AG04450 (cell line): Measurements from ENCODE around the gene DPP7. TPM values are rescaled to one million over a fixed set of nuclear protein-coding genes. Genes with fewer than 3 reads are reported as not detected.
"Not testable (repeated sequence)": the region's sequence is repeated elsewhere in the genome, so short reads cannot be mapped to it uniquely, and the experiment has no call there.

ENCODE experiments used
- CTCF ChIA-PET: fragments of 300-600, 350-600 bp; formaldehyde crosslinking; extraction: SDS; loops from one replicate; lab custom pipeline; 2022; ENCODE audit warnings: antibody characterized with exemption, inconsistent platforms; lab: Charles Lee
- POLR2A ChIA-PET: fragments of 350-600 bp; formaldehyde crosslinking; extraction: SDS; loops from one replicate; lab custom pipeline; 2021; ENCODE audit warnings: antibody characterized with exemption, inconsistent platforms; lab: Yijun Ruan, JAX
- DNase-seq: peaks from one replicate; pipeline ENCODE4 v3.0.0-alpha.2; 2011; ENCODE audit warnings: low read depth, low spot score
- H3K27ac ChIP-seq: one replicate; pipeline ENCODE4 v1.5.1; 2012; ENCODE audit warnings: low read depth, low read length, control low read depth
- H3K27me3 ChIP-seq: one replicate; pipeline ENCODE4 v1.6.0; 2012; ENCODE audit warnings: low read length; ENCODE audit not compliant: control insufficient read depth, insufficient read depth
- H3K4me3 ChIP-seq: 2 replicates; pipeline ENCODE4 v1.5.1; 2011; ENCODE audit warnings: mild to moderate bottlenecking, low read depth, low read length, control low read depth
- H3K9me3 ChIP-seq: 2 replicates; pipeline ENCODE4 v1.5.1; 2012; ENCODE audit warnings: low read length; ENCODE audit not compliant: control insufficient read depth, insufficient read depth
- polyA plus RNA-seq: library from polyadenylated mRNA; depleted of rRNA; stranded (reverse); fragments of >200 nt; gene quantifications from 2 replicates; pipeline ENCODE4 v1.2.3, GENCODE V29; 2011
- TF ChIP-seq, protein P1 (sequence below): IDR thresholded peaks from 2 replicates; pipeline ENCODE4 v1.5.1; 2011; ENCODE audit warnings: low read depth, low read length, control low read depth, inconsistent platforms

DPP7 gene
- polyA plus RNA-seq, 1 experiment = 30.6 TPM

DNA sequence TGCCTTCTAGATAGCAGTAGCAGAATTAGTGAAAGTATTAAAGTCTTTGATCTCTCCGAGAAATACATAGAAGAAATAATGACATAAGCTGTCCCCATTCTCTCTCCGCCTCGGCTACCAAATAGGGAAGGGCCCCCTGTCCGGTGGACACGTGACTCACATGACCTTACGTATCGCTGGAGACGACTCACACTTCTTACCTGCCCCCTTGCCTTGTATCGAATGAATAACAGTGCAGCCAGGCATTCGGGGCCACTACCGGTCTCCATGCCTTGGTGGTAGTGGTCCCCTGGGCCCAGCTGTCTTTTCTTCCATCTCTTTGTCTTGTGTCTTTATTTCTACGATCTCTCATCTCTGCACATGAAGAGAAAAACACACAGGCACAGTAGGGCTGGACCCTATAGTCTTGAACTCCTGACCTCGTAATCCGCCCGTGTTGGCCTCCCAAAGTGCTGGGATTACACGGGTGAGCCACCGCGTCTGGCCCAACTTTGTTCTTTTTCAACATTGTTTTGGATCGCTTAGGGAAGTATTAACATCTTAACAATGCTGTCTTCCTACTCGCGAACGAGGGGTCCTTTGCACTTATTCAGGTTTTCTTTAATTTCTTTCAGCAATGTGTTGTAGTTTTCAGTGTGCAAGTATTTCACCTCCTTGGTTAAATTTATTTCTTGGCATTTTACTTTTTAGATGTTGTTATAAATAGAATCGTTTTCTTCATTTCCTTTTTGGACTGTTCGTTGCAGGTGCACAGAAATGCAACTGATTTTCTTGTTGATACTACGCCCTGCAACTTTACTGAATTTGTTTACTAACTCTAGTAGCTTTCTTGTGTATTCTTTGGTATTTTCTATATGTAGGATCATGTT lies 7.6 kb upstream of the DPP7 start:
- H3K27me3 ChIP-seq, H3K9me3 ChIP-seq, H3K27ac ChIP-seq, DNase-seq, H3K4me3 ChIP-seq: not testable (repeated sequence)
- POLR2A ChIA-PET = interaction anchor here (0.7 kb wide), 1 partner anchor 101 kb away, joined by 19 read pairs; no protein-coding TSS in a partner anchor
- CTCF ChIA-PET = interaction anchor here (0.6 to 1.2 kb wide), 2 partner anchors 58 to 105 kb away, joined by 4 to 9 read pairs; partner anchors contain the start of gene RNF224

DNA sequence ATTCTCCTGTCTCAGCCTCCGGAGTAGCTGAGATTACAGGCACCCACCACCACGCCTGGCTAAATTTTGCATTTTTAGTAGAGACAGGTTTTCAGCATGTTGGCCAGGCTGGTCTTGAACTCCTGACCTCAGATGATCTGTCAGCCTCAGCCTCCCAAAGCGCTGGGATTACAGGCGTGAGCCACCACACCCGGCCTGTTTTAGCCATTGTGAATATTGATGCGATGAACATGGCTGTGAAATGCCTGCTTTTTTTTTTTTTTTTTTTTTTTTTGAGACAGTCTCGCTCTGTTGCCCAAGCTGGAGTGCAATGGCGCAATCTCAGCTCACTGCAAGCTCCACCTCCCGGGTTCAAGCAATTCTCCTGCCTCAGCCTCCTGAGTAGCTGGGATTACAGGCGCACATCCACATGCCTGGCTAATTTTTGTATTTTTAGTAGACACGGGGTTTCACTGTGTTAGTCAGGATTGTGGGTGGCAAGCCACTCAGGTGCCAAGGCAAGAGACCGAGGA lies 3.6 kb upstream of the DPP7 start:
- H3K9me3 ChIP-seq, H3K4me3 ChIP-seq, H3K27me3 ChIP-seq, DNase-seq, H3K27ac ChIP-seq, POLR2A ChIA-PET: not testable (repeated sequence)
- CTCF ChIA-PET = interaction anchor here (0.6 to 1.5 kb wide), 4 partner anchors 9 to 166 kb away, joined by 3 to 4 read pairs (median 4); partner anchors contain the start of gene RNF224

DNA sequence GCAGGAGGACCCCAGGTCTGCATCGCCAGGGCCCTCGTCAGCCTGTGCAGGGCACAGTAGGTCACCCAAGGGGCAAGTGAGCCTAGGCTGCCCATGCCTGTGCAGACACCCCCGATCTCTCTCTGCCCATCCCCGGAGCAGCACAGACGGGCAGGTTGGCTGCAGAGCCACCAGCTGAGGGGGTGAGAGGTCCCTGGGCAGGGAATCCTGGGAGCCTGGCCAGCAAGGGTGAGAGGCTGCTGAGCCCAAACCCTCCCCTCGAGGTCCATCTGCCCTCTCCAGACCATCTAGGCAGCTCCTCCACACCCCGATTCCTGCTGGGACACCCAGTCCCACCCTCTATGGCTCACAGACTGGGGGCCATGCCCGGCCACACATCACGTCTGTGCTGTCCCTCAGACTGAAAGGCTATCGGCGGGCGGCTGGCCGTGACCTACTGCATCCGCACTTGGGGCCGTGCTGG lies 2.8 kb upstream of the DPP7 start:
- Histone ChIP-seq H3K27me3 (no peaks in the 10 kb centered on the region), H3K9me3 (no peaks in the 10 kb centered on the region; the same call in 1 of the 2 replicates), H3K27ac (no peak overlapping the region), H3K4me3 (no peak overlapping the region)
- ChIA-PET CTCF (interaction anchor here (1.5 kb wide), 1 partner anchor 119 kb away, joined by 3 read pairs; no protein-coding TSS in a partner anchor), POLR2A (no interaction called here)
- TF ChIP-seq, protein P1, sequence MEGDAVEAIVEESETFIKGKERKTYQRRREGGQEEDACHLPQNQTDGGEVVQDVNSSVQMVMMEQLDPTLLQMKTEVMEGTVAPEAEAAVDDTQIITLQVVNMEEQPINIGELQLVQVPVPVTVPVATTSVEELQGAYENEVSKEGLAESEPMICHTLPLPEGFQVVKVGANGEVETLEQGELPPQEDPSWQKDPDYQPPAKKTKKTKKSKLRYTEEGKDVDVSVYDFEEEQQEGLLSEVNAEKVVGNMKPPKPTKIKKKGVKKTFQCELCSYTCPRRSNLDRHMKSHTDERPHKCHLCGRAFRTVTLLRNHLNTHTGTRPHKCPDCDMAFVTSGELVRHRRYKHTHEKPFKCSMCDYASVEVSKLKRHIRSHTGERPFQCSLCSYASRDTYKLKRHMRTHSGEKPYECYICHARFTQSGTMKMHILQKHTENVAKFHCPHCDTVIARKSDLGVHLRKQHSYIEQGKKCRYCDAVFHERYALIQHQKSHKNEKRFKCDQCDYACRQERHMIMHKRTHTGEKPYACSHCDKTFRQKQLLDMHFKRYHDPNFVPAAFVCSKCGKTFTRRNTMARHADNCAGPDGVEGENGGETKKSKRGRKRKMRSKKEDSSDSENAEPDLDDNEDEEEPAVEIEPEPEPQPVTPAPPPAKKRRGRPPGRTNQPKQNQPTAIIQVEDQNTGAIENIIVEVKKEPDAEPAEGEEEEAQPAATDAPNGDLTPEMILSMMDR = no peak
- no peak for DNase-seq

DNA sequence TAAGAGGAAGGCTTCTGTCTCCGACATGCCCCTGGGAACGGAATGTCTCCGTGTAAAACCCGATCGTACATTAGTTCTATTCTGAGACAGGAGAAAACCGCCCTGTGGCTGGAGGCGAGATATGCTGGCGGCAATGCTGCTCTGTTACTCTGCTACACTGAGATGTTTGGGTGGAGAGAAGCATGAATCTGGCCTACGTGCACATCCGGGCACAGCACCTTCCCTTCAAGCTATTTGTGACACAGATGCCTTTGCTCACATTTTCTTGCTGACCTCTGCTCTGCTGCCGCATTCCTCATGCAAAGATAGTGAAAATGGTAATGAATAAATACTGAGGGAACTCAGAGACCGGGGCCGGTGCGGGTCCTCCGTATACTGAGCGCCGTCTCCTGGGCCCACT lies 2.2 kb upstream of the DPP7 start:
- ChIA-PET POLR2A (interaction anchor here (0.6 kb wide), 1 partner anchor 13 kb away, joined by 3 read pairs; no protein-coding TSS in a partner anchor), CTCF (no interaction called here)
- H3K4me3 ChIP-seq = no peak overlapping the region
- H3K27ac ChIP-seq = no peak overlapping the region
- no peaks in the 10 kb centered on the region for H3K27me3 ChIP-seq
- DNase-seq = no peak
- no peaks in the 10 kb centered on the region; the same call in 1 of the 2 replicates for H3K9me3 ChIP-seq
- TF ChIP-seq, protein P1 = no peak

DNA sequence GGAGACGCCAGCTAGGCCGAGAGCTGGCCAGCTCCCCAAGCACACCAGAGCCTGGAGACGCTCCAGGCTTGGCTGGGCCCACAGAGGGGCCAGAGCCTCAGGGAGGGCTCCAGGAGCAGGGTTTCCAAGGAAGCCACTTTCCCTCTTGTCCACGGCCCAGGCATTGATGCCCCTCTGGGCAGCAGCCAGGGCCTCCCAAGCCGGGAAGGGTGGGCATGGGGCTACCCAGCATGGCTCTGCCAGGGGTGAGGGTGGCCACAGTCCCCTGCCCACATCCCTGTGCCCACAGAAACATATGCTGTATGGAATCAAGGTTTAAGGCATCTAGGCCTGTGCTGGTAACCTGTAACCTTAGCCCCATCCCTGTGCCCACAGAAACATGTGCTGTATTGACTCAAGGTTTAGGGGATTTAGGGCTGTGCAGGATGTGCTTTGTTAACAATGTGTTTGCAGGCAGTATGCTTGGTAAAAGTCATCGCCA lies 1.5 kb upstream of the DPP7 start:
- POLR2A ChIA-PET = interaction anchor here (0.5 to 0.6 kb wide), 2 partner anchors 13 to 92 kb away, joined by 3 to 6 read pairs; no protein-coding TSS in a partner anchor
- no peaks in the 10 kb centered on the region for H3K27me3 ChIP-seq
- H3K9me3 ChIP-seq = no peaks in the 10 kb centered on the region; the same call in 1 of the 2 replicates
- CTCF ChIA-PET = interaction anchor here (1.1 kb wide), 1 partner anchor 120 kb away, joined by 4 read pairs; no protein-coding TSS in a partner anchor
- no peak overlapping the region for H3K27ac ChIP-seq
- no peak for DNase-seq
- no peak overlapping the region for H3K4me3 ChIP-seq
- TF ChIP-seq, protein P1 = no peak
